ENCODE measurements around the gene TSSK6. TPM values are rescaled to one million over a fixed set of nuclear protein-coding genes. Genes with fewer than 3 reads are reported as not detected.

Gene TSSK6
- total RNA-seq, 1 donor from 2014 or later = 3.0 TPM

- Mint-ChIP-seq H3K36me3 (ENCODE audit: low read depth) (peaks cover 11% of the 10 kb centered on the region), H3K27ac (no peak overlapping the region), H3K4me3 (no peak overlapping the region), H3K9me3 (no peaks in the 10 kb centered on the region), H3K4me1 (ENCODE audit: low read depth) (peaks cover 11% of the 10 kb centered on the region), H3K27me3 (ENCODE audit: insufficient read depth) (peaks cover 7% of the 10 kb centered on the region)
- no peak for DNase-seq (ENCODE audit: low spot score)
- intact Hi-C loops (cut with micrococcal nuclease) = loop anchor here (1.0 to 5.0 kb wide), 3 partner anchors 110 to 426 kb away; partner anchors contain the start of genes GMIP and ZNF253
These were observed 17.7 kb upstream of the TSSK6 start for GRCh38 chr19:19532806-19533701.

GRCh38 chr19:19531951-19532805 is 16.8 kb upstream of the TSSK6 start:
- peaks cover 3% of the 10 kb centered on the region for H3K27me3 Mint-ChIP-seq (ENCODE audit: insufficient read depth)
- peak; percentile 79 for DNase-seq (ENCODE audit: low spot score)
- peaks cover 11% of the 10 kb centered on the region for H3K36me3 Mint-ChIP-seq (ENCODE audit: low read depth)
- H3K4me1 Mint-ChIP-seq (ENCODE audit: low read depth) = peaks cover 7% of the 10 kb centered on the region
- no peak overlapping the region for H3K4me3 Mint-ChIP-seq
- no peaks in the 10 kb centered on the region for H3K9me3 Mint-ChIP-seq
- peak overlapping the region; percentile 67 for H3K27ac Mint-ChIP-seq
- intact Hi-C loops (cut with micrococcal nuclease) = loop anchor here (1.0 to 5.0 kb wide), 3 partner anchors 111 to 427 kb away; partner anchors contain the start of genes GMIP and ZNF253

GRCh38 chr19:19530889-19531288 is 15.5 kb upstream of the TSSK6 start:
- Mint-ChIP-seq H3K4me1 (ENCODE audit: low read depth) (peaks cover 7% of the 10 kb centered on the region), H3K9me3 (no peaks in the 10 kb centered on the region), H3K36me3 (ENCODE audit: low read depth) (peaks cover 9% of the 10 kb centered on the region), H3K27me3 (ENCODE audit: insufficient read depth) (no peaks in the 10 kb centered on the region), H3K27ac (no peak overlapping the region), H3K4me3 (no peak overlapping the region)
- intact Hi-C loops (cut with micrococcal nuclease) = loop anchor here (5.0 kb wide), 1 partner anchor 336 kb away; the partner anchor contains the start of gene ZNF253
- no peak for DNase-seq (ENCODE audit: low spot score)

- no peak for DNase-seq (ENCODE audit: low spot score)
- no peak overlapping the region for H3K27ac Mint-ChIP-seq
- intact Hi-C loops (cut with micrococcal nuclease) = loop anchor here (5.0 kb wide), 1 partner anchor 337 kb away; the partner anchor contains the start of gene ZNF253
- no peaks in the 10 kb centered on the region for H3K27me3 Mint-ChIP-seq (ENCODE audit: insufficient read depth)
- no peak overlapping the region for H3K4me3 Mint-ChIP-seq
- H3K9me3 Mint-ChIP-seq = no peaks in the 10 kb centered on the region
- H3K36me3 Mint-ChIP-seq (ENCODE audit: low read depth) = peaks cover 9% of the 10 kb centered on the region
- H3K4me1 Mint-ChIP-seq (ENCODE audit: low read depth) = peaks cover 7% of the 10 kb centered on the region
These were observed 15.1 kb upstream of the TSSK6 start for GRCh38 chr19:19530423-19530804.

- Mint-ChIP-seq H3K4me1 (ENCODE audit: low read depth) (peaks cover 7% of the 10 kb centered on the region), H3K27me3 (ENCODE audit: insufficient read depth) (no peaks in the 10 kb centered on the region), H3K4me3 (no peak overlapping the region), H3K9me3 (no peaks in the 10 kb centered on the region), H3K36me3 (ENCODE audit: low read depth) (peaks cover 9% of the 10 kb centered on the region), H3K27ac (no peak overlapping the region)
- no peak for DNase-seq (ENCODE audit: low spot score)
- intact Hi-C loops (cut with micrococcal nuclease) = loop anchor here (5.0 kb wide), 1 partner anchor 337 kb away; the partner anchor contains the start of gene ZNF253
These were observed 14.6 kb upstream of the TSSK6 start for GRCh38 chr19:19529783-19530422.

GRCh38 chr19:19528721-19529490 is 13.6 kb upstream of the TSSK6 start, which contains the start of gene YJEFN3:
YJEFN3 (plus strand) TSS chr19:19528911; CDS start chr19:19528933, 22 bp downstream.
- H3K9me3 Mint-ChIP-seq = no peaks in the 10 kb centered on the region
- H3K27ac Mint-ChIP-seq = no peak within 1 kb of the TSS
- no peaks in the 10 kb centered on the region for H3K27me3 Mint-ChIP-seq (ENCODE audit: insufficient read depth)

GRCh38 chr19:19527674-19528625 is 12.6 kb upstream of the TSSK6 start:
- Mint-ChIP-seq H3K27ac (no peak overlapping the region), H3K4me1 (ENCODE audit: low read depth) (no peaks in the 10 kb centered on the region), H3K27me3 (ENCODE audit: insufficient read depth) (no peaks in the 10 kb centered on the region), H3K36me3 (ENCODE audit: low read depth) (peaks cover 9% of the 10 kb centered on the region), H3K4me3 (no peak overlapping the region), H3K9me3 (no peaks in the 10 kb centered on the region)
- intact Hi-C loops (cut with micrococcal nuclease) = no loop called here
- DNase-seq (ENCODE audit: low spot score) = no peak

More at GRCh38 chr19:19528721-19529490, 13.6 kb upstream of the TSSK6 start, which contains the start of gene YJEFN3:
- peaks cover 9% of the 10 kb centered on the region for H3K36me3 Mint-ChIP-seq (ENCODE audit: low read depth)
- intact Hi-C loops (cut with micrococcal nuclease) = no loop called here
- H3K4me1 Mint-ChIP-seq (ENCODE audit: low read depth) = peaks cover 3% of the 10 kb centered on the region
- no peak for DNase-seq (ENCODE audit: low spot score)
- H3K4me3 Mint-ChIP-seq = no peak within 1 kb of the TSS

- DNase-seq (ENCODE audit: low spot score) = no peak
- intact Hi-C loops (cut with micrococcal nuclease) = no loop called here
- Mint-ChIP-seq H3K4me1 (ENCODE audit: low read depth) (no peaks in the 10 kb centered on the region), H3K27me3 (ENCODE audit: insufficient read depth) (no peaks in the 10 kb centered on the region), H3K4me3 (no peak overlapping the region), H3K9me3 (no peaks in the 10 kb centered on the region), H3K27ac (no peak overlapping the region), H3K36me3 (ENCODE audit: low read depth) (peaks cover 9% of the 10 kb centered on the region)
These were observed 12.0 kb upstream of the TSSK6 start for GRCh38 chr19:19527371-19527656.

- no peak for DNase-seq (ENCODE audit: low spot score)
- intact Hi-C loops (cut with micrococcal nuclease) = no loop called here
- Mint-ChIP-seq H3K36me3 (ENCODE audit: low read depth) (peaks cover 5% of the 10 kb centered on the region), H3K4me1 (ENCODE audit: low read depth) (no peaks in the 10 kb centered on the region), H3K27ac (no peak overlapping the region), H3K27me3 (ENCODE audit: insufficient read depth) (no peaks in the 10 kb centered on the region), H3K4me3 (no peak overlapping the region), H3K9me3 (no peaks in the 10 kb centered on the region)
These were observed 11.4 kb upstream of the TSSK6 start for GRCh38 chr19:19526581-19527370.

- peaks cover 3% of the 10 kb centered on the region for H3K4me1 Mint-ChIP-seq (ENCODE audit: low read depth)
- no peak overlapping the region for H3K27ac Mint-ChIP-seq
- H3K36me3 Mint-ChIP-seq (ENCODE audit: low read depth) = peaks cover 6% of the 10 kb centered on the region
- no peak overlapping the region for H3K4me3 Mint-ChIP-seq
- no peak for DNase-seq (ENCODE audit: low spot score)
- intact Hi-C loops (cut with micrococcal nuclease) = no loop called here
- H3K9me3 Mint-ChIP-seq = no peaks in the 10 kb centered on the region
- no peaks in the 10 kb centered on the region for H3K27me3 Mint-ChIP-seq (ENCODE audit: insufficient read depth)
These were observed 10.4 kb upstream of the TSSK6 start for GRCh38 chr19:19525611-19526380.

Data from activated T-helper 1 cell treated with anti-CD3 and anti-CD28 coated beads, Interleukin-12 subunit alpha, Interleukin-12 subunit beta, Interleukin-2, Interleukin-4 antibody, amounts not matched to agents 30 ng/mL and 10 ng/mL and 1 ng/mL, durations not matched to agents 14 hours and 24 hours and 36 hours (primary cell).